Stimulated activated CD4-positive, alpha-beta T cell treated with anti-CD3 and anti-CD28 coated beads, TNF-alpha, amount 100 ng/mL, for 4 hours (primary cell): ENCODE data around the gene GRIA2.
"Not testable (repeated sequence)": the region's sequence is repeated elsewhere in the genome, so short reads cannot be mapped to it uniquely, and the experiment has no call there.

Source experiments
- DNase-seq, 3 experiments: peaks; one replicate each; pipeline ENCODE4 v3.0.0-alpha.2; 2020; ENCODE audit warnings: low read depth in 3 of 3

Gene GRIA2

DNA sequence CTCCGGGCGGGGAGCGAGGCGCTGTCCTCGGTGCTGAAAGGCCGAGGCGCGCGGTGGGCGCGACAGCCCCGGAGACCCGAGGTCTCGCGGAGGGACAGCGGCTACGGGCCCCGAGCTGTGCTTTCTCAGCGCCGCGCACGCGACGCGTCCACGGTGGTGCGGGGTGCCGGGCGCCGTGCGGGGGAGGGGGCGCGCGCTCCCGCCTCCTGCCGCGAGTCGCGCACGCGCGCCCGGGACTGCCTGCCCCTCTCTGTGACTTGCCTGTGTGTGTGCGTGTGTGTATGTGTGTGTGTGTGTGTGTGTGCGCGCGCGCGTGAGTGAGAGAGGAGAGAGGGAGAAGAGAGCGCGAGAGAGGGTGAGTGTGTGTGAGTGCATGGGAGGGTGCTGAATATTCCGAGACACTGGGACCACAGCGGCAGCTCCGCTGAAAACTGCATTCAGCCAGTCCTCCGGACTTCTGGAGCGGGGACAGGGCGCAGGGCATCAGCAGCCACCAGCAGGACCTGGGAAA lies at the start of gene GRIA2:
Gene GRIA2, plus strand, starts transcription at position 358 of the 511 bp plus-strand sequence. CDS start 315 bp downstream, outside the sequence.
- DNase-seq, result no peak

- no peak for DNase-seq
These were observed 48.5 kb upstream of the GRIA2 start for GRCh38 chr4:157172011-157172410.

DNA sequence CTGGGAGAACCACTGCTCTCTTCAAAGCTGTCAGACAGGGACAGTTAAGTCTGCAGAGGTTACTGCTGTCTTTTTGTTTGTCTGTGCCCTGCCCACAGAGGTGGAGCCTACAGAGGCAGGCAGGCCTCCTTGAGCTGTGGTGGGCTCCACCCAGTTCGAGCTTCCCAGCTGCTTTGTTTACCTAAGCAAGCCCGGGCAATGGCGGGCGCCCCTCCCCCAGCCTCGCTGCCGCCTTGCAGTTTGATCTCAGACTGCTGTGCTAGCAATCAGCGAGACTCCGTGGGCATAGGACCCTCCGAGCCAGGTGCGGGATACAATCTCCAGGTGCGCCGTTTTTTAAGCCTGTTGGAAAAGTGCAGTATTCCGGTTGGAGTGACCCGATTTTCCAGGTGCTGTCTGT lies 40.3 kb upstream of the GRIA2 start:
- DNase-seq, result not testable (repeated sequence)

DNA sequence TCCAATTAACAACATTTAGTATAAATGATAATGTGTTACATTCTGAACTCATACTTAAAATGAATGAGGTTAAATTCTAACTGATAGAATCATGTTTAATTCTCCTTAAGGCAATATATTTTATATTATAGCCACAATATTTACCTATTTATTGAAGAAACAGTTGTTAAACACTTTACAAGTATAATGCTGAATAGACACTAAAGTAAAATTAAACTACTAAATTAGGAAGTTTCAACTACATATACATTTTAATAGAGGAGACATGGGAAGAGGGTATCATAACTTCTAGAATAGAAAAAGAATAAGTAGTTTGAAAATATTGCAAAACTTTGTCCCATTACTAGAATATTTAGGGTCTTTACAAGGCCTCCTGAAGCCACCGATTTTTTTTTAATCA lies 36.2 kb upstream of the GRIA2 start:
- DNase-seq, result no peak

DNA sequence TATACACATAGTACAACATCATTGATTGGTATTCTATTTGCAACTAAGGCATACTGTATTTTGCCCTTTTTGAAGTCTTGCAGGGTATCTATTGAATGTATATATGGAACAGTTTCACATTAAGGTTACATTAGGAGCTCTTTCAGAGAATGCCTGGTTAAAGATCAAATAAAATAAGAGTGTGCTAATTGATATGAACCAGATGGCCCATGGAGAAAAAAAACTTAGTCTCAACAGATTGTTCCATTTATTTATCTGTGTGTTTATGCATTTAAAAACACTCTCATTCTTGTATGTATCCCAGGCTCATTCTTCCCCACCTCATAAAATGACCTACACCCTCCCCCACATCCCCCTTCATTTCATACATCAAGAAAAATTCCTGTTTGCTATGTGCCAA lies 35.2 kb upstream of the GRIA2 start:
- DNase-seq, result no peak

- no peak for DNase-seq
These were observed 25.2 kb upstream of the GRIA2 start for GRCh38 chr4:157195374-157195773.

DNA sequence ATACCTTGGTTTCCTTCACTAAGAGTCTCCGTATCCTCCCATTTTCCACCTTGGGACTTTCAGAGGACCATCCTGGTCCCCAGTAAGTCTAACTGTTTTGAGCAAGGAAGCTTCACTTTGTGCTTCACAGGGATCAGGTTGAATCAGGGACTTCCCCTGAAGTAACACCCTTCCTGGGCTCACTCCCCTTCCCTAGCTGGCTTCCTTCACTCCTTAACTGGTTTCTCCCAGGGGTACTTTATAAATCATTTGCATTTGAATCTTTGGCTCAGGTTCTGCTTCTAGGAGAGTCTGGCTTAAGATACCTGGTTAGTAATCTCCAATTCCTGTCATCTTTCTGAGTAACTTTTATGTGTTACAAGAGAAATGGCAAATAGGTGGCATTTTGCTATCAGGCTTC lies 24.5 kb upstream of the GRIA2 start:
- DNase-seq, result no peak

- no peak for DNase-seq
These were observed 15.8 kb upstream of the GRIA2 start for GRCh38 chr4:157204634-157205244.

- no peak for DNase-seq
These were observed 2.8 kb upstream of the GRIA2 start for GRCh38 chr4:157217708-157218107.

GRCh38 chr4:157219711-157220370 lies 687 bp upstream of the GRIA2 start:
- DNase-seq, result no peak

DNA sequence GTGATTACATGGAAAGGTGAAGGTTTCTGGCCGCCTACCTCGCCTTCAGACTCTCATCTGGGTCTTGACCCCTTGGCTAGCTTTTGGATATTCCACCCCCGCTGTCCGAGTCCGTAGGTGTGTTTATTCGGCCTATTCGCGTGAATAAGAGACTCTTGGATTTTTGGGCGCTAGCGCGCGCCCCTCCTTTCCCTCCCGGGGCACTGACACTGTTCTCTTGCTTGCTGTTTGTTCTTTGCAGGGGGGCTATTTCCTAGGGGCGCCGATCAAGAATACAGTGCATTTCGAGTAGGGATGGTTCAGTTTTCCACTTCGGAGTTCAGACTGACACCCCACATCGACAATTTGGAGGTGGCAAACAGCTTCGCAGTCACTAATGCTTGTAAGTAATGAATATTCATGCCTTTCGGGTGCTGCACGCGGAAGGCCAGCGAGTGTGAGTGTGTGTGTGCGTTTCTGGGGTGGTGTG lies 932 bp downstream of the GRIA2 start:
- no peak for DNase-seq

DNA sequence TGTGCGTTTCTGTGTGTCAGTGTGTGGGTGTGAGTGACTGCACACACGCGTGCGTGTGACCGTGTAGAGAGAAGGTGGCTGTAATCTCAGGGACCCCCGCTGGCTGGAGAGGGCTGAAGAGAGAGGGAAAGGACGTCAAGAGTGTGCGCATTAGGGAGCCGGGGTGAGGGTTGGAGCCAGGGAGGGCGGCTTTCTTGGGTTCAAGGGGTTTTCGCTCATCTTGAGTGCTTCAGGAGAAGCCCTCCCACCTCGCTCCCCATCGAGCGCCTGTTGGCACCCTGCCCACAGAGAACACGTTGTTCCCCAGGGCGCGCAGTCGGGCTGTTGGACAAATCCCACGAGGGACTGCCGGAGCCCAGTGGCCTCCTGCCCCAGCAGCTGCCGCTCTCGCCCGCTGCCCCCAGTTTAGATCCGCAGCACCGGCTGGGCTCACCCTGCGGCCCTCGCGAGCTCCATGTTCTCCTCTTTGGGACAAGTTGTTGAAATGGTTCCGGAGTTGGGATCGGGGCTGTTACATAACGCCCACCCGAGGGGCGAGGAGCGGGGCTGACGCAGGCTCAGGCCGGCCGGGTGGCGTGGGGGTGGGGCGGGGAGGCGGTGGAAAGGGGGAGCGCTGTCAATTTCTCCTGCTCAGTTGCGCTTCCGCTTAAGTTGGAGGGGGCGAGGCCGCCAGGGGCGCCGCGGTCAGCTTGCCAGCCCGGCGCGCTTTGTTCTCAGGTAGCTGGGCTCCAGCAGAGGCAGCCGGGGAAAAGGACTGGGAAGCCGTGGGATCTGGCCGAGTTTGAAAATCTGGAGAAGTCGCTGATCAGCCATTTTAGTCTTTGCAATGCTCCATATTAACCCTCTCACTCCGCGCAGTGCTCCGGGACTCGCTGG lies 1.6 kb downstream of the GRIA2 start:
- no peak for DNase-seq

DNA sequence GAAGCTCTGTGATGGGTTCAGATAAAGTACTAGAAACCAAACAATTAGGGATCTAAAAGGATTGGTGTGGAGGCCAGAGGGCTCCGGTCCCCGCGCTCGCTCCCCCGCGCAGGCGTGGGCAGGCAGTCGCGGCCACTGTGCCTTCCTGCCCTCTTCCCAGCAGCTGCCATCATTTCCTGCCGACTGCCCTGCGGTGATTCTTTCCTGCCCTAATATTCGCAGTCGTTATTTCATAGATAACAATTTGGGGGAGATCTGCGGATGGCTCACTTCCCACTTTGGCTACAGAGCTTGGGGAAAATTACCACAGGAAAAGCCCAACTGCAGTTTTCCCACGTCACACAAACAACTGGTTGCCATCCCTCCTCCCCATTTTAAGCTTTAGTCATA lies 2.2 kb downstream of the GRIA2 start:
- no peak for DNase-seq

- no peak for DNase-seq
These were observed 2.9 kb downstream of the GRIA2 start for GRCh38 chr4:157223456-157223855.

GRCh38 chr4:157225096-157225495 lies 4.6 kb downstream of the GRIA2 start:
- DNase-seq, result no peak

GRCh38 chr4:157226035-157226434 lies 5.5 kb downstream of the GRIA2 start:
- DNase-seq, result no peak

DNA sequence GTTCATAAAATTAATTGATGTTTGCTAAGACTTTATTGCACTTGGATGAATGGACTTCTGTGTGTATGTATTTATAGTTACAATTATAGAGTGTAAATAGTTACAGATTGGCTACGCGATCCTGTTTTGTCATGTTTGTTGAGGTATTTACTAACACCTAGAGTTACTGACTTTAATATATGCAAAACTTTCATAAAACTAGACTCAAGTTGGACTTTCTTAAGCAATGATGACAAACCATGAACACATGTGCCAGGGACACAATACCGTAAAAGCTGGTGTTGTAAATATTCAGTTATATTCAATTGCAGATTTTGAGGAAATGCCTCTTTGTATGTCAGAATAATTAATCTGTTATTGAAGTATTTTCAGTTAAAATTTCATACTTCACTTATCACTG lies 6.1 kb downstream of the GRIA2 start:
- no peak for DNase-seq

DNA sequence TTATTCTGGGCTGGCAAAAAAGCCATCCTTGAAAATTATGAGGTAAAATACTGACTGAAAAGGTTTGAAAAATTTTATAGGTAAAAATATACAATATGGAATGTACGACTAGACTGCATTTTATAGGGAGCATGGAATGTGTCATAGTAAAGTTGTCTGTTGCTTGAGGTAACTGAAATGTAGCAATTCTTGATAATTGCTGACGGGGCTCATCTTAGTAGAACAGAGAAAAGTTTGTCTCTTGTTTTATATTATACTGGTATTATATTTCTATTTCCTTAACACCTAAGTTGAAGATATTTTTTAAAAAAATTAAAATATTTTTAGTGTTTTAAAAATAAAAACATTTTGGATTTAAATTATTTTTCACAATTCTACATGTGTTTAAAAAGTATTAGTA lies 11.0 kb downstream of the GRIA2 start:
- DNase-seq, result no peak

DNA sequence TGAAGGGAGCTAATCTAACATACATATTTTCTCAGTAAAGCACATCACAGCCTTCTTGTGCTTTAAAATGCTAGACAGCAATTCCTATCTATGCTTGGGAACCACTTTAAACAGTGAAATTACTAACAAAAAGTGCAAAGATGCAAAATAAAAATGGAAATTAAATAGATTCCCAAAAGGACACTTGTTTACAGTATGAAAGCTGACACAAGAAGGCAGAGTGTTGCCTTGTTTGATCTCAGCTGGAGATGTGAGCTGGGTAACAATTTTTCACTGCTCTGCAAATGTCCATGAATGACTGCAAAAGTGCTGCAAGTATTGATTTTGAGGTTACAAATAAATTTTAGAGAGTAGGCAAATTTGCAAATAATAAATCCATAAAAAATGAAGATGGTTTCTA lies 22.3 kb downstream of the GRIA2 start:
- DNase-seq, result no peak

GRCh38 chr4:157244348-157244747 lies 23.8 kb downstream of the GRIA2 start:
- DNase-seq, result no peak

- DNase-seq, result no peak
These were observed 24.8 kb downstream of the GRIA2 start for GRCh38 chr4:157245351-157245750.

DNA sequence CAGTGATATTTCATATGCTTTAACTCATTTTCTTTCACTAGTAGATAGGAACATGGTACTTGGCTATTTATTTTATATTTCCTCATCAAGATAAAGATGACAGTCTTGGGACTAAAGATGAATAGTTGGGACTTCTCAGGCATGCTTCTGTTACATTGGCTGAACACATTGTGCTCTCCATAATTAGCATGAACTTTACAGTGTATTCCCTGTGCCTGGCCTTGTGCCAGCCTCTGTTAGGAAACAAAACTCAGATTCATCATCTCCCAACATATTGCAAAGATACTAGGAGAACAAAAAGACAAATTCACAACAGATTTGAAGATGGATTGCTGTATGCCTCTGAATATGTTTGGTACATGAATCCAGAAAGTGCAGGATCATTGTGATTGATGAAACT lies 26.4 kb downstream of the GRIA2 start:
- DNase-seq, result no peak
